GM12875 (cell line): Measurements from ENCODE around the gene CYTH3.
"Not testable (repeated sequence)": the region's sequence is repeated elsewhere in the genome, so short reads cannot be mapped to it uniquely, and the experiment has no call there.

Experiments
- H3K4me3 ChIP-seq: one replicate; pipeline ENCODE4 v1.5.1; 2011; ENCODE audit warnings: low read depth, low read length, control low read depth
- CTCF ChIP-seq: IDR thresholded peaks from 2 replicates; pipeline ENCODE4 v1.5.1; 2011; ENCODE audit warnings: low read depth, mild to moderate bottlenecking, control low read depth, inconsistent platforms, low read length, moderate library complexity, borderline replicate concordance; ENCODE audit not compliant: insufficient read depth

The CYTH3 gene

DNA sequence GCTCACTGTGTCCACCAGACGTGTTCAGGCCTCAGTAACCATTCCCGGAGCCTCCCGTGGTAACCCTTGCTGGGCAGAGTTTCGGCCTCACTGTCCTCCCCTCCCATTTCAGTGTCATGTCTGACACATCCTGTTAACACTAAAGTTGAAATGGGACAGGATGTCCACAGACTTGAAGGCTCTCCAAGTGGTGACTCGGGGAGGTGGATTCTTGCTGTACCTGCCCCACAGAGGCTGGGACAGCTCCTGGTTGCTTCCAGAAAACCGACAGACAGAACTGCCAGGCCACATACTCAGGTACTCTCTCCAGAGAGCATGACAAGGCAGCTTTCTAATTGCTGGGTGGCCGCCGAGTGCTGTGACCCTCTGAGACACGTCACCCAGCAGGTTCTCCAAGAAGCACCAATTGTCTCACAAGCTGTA, 17.9 kb upstream of the CYTH3 start:
- TF ChIP-seq CTCF = no peak
- H3K4me3 ChIP-seq = no peak overlapping the region

DNA sequence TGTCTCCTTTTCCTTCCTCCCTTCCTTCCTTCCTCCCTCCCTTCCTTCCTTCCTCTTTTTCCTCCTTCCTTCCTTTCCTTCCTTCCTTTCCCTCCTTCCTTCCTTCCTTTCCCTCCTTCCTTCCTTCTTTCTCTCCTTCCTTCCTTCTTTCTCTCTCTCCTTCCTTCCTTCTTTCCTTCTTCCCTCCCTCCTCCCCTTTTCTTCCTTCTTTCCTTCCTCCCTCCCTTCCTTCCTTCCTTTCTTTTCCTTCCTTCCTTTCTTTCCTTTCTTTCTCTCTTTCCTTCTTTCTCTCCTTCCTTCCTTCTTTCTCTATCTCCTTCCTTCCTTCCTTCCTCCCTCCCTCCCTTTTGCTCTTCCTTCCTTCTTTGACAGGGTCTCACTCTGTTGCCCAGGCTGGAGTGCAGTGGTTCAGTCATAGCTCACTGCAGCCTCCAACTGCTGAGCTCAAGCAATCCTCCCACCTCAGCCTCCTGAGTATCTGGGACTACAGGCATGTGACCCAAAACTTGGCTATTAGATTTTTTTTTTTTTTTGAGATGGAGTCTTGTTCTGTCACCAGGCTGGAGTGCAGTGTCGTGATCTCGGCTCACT, 15.9 kb upstream of the CYTH3 start:
- no peak for TF ChIP-seq CTCF
- no peak overlapping the region for H3K4me3 ChIP-seq

DNA sequence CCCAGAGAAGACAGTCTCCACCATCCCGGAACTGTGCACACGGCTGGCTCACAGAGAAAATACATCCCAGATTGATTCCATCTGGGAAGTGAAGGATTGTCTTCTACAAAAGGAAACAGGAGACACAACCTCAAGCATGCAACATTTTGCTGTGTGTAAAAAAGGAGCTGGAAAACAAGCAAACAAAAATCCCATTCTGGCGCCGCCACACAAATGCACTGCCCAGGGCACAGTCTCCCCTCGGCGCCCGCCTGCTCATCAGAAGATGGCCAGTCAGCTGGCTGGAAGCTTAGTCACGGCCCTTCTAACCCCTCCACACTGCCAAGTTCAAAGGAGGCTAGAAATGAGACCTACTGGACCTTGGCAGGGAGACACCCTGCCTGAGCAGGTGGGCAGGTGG, 14.1 kb upstream of the CYTH3 start:
- no peak for TF ChIP-seq CTCF
- no peak overlapping the region for H3K4me3 ChIP-seq

DNA sequence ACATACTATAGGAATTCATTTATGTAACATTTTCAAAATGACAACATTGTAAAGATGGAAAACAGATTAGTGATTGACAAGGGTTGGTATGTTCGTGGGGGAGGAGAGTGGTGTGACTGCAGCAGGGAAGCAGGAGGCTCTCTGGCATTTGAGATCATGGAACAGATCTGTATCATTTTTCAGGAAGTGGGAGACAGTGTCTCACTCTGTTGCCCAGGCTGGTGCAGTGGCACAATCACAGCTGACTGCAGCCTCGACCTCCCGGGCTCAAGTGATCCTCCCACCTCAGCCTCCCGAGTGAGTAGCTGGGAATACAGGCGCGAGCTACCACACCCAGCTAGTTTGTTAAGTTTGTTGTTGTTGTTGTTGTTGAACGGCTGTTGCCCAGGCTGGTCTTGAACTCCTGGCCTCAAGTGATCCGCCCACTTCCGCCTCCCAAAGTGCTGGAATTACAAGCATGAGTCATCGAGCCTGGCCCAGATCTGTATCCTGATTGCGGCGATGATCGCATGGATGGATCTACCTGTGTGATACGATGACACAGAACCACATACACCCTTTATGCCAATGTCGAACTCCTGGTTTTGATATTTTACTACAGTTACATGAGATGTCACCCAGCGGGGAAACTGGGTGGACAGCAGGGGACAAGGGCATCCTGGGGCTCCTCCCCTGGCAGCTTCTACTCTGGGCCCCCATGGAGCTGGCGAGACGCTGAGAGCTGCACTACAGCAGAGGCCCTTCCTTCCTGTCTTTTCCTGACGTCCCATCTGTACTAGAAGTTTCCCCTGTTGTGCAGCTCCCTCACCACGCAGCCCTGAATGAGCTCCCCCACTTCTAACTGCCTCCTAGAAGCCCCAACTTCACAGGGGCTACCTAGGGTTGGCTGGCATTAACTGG, 12.3 kb upstream of the CYTH3 start:
- no peak for TF ChIP-seq CTCF
- H3K4me3 ChIP-seq = no peak overlapping the region

GRCh38 chr7:6284055-6284400, 11.6 kb upstream of the CYTH3 start:
- no peak overlapping the region for H3K4me3 ChIP-seq
- no peak for TF ChIP-seq CTCF

DNA sequence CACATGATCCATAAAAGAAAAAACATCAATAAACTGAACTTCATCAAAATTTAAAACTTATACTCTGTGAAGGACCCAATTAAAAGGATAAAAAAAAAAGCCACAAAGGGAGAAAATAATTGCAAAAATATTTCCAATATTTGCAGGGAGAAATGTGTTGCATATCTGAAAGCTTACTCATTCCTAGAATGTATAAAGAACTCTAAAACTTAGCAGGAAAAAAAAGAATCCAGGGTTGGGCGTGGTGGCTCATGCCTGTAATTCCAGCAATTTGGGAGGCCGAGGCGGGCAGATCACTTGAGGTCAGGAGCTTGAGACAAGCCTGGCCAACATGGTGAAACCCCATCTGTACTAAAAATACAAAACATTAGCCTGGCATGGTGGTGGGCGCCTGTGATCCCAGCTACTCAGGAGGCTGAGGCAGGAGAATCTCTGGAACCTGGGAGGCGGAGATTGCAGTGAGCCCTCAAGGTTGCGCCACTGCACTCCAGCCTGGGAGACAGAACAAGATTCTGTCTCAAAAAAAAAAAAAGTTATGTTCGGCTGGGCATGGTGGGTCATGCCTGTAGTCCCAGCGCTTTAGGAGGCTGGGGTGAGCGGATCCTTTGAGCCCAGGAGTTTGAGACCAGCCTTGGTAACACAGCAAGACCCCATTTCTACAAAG, 11.1 kb upstream of the CYTH3 start:
- not testable (repeated sequence) for H3K4me3 ChIP-seq

- no peak for TF ChIP-seq CTCF
- H3K4me3 ChIP-seq = no peak overlapping the region
Measured at GRCh38 chr7:6279937-6280336, 7.5 kb upstream of the CYTH3 start.
